HUES64 (cell line): ENCODE measurements around the gene MAPK1.
A peak's percentile ranks its signal among the peaks of the same experiment; 100 is the strongest.
"Not testable (repeated sequence)": the region's sequence is repeated elsewhere in the genome, so short reads cannot be mapped to it uniquely, and the experiment has no call there.

ENCODE experiments used
- H3K27ac ChIP-seq: 2 replicates; pipeline ENCODE4 v1.7.0; 2013; ENCODE audit warnings: low read depth, low read length, inconsistent platforms
- H3K27me3 ChIP-seq: 2 replicates; pipeline ENCODE4 v1.6.1; 2013; ENCODE audit warnings: mild to moderate bottlenecking, low read length; ENCODE audit not compliant: insufficient read depth
- H3K36me3 ChIP-seq: 2 replicates; pipeline ENCODE4 v1.6.1; 2013; ENCODE audit warnings: mild to moderate bottlenecking, low read length; ENCODE audit not compliant: insufficient read depth
- H3K4me1 ChIP-seq: 2 replicates; pipeline ENCODE4 v1.6.1; 2013; ENCODE audit warnings: mild to moderate bottlenecking, low read length, moderate library complexity; ENCODE audit not compliant: insufficient read depth
- H3K4me3 ChIP-seq: 2 replicates; pipeline ENCODE4 v1.5.1; 2013; ENCODE audit warnings: mild to moderate bottlenecking, low read length, moderate library complexity
- H3K9ac ChIP-seq: 2 replicates; pipeline ENCODE4 v1.6.1; 2013; ENCODE audit warnings: mild to moderate bottlenecking, low read depth, low read length
- H3K9me3 ChIP-seq: 2 replicates; pipeline ENCODE4 v1.6.1; 2013; ENCODE audit warnings: low read depth, low read length; ENCODE audit not compliant: insufficient read depth
- WGBS: fragments of 150-250, 120-280 bp; methylation state at CpG from one replicate; pipeline ENCODE4 v1.1.7; 2013; ENCODE audit warnings: missing lambda C conversion rate; 5-methylcytosine and 5-hydroxymethylcytosine counted together

The MAPK1 gene

GRCh38 chr22:21827628-21828267 lies 39.7 kb downstream of the MAPK1 start:
- no peaks in the 10 kb centered on the region for H3K9me3 ChIP-seq
- peaks cover 7% of the 10 kb centered on the region; the same call in 1 of the 2 replicates for H3K4me1 ChIP-seq
- H3K4me3 ChIP-seq: no peak overlapping the region
- WGBS: 94% methylated on average over 3 of the region's 3 CpGs
- H3K9ac ChIP-seq: no peak overlapping the region
- H3K27ac ChIP-seq: no peak overlapping the region
- no peaks in the 10 kb centered on the region for H3K36me3 ChIP-seq
- no peaks in the 10 kb centered on the region for H3K27me3 ChIP-seq

DNA sequence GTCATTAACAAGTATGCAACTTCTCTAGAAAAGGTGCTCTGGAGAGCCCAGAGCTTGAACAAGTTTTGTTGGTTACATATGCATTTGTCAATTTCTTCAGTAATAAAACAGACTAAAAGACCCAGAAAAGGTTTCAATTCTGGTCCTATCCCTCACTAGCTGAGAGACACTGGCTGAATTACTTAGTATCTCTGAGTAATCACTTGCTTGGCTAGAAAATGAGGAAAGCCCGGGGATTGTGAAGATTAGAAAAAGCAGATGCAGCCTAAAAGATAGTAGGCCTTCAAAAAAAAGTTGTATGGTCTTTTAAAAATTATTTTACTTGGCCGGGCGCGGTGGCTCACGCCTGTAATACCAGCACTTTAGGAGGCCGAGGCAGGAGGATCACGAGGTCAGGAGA lies 41.2 kb downstream of the MAPK1 start:
- H3K9ac ChIP-seq: no peak overlapping the region
- no peaks in the 10 kb centered on the region for H3K27me3 ChIP-seq
- no peak overlapping the region for H3K4me3 ChIP-seq
- H3K36me3 ChIP-seq: no peaks in the 10 kb centered on the region
- WGBS: 95% methylated on average over 7 of the region's 7 CpGs
- no peaks in the 10 kb centered on the region for H3K9me3 ChIP-seq
- 0 out of 2 replicates have a peak, but pooled peaks cover 7% of the 10 kb centered on the region for H3K4me1 ChIP-seq
- no peak overlapping the region for H3K27ac ChIP-seq

- not testable (repeated sequence) for H3K4me3 ChIP-seq, H3K9ac ChIP-seq, H3K27ac ChIP-seq, H3K9me3 ChIP-seq, H3K27me3 ChIP-seq, H3K36me3 ChIP-seq, H3K4me1 ChIP-seq
- WGBS: 95% methylated on average over 7 of the region's 7 CpGs
Observed at GRCh38 chr22:21824962-21825361, 42.5 kb downstream of the MAPK1 start.

GRCh38 chr22:21824445-21824912 lies 43.0 kb downstream of the MAPK1 start:
- Histone ChIP-seq H3K27ac (no peak overlapping the region), H3K4me3 (no peak overlapping the region), H3K4me1 (peaks cover 8% of the 10 kb centered on the region), H3K36me3 (no peaks in the 10 kb centered on the region), H3K27me3 (no peaks in the 10 kb centered on the region), H3K9ac (no peak overlapping the region), H3K9me3 (no peaks in the 10 kb centered on the region)
- WGBS: 91% methylated on average over 1 of the region's 1 CpG

DNA sequence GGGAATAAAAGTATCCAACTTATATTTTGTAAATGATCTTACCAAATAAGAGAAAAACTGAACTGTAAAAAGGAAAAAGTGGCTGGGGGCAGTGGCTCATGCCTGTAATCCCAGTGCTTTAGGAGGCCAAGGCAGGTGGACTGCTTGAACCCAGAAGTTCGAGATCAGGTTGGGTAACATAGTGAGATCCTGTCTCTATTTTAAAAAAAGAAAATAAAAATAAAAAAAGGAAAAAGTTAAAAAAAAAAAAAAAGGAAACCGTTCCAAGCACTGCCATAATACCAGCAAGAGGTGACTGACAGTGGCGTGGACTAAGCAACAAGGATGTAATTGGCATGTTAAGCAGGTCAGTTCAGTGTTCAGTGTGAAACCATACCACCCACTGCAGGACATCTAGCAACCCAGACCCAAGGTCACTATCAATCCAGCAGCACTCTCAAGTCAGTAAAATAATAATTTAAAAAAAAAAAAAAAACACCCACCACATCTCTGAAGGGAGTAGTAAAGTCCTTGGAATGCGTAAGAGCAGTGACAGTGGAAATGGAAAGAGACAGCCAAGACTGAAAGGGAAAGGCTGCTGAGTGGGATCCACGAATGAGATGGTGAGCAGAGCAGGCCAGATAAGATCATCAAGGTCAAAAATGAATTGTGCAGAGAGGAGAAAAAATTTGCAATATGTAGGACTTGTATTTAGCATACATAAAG lies 43.6 kb downstream of the MAPK1 start:
- Histone ChIP-seq H3K4me3 (no peak overlapping the region), H3K4me1 (peaks cover 14% of the 10 kb centered on the region), H3K9me3 (no peaks in the 10 kb centered on the region), H3K27ac (no peak overlapping the region), H3K9ac (no peak overlapping the region), H3K36me3 (no peaks in the 10 kb centered on the region), H3K27me3 (no peaks in the 10 kb centered on the region)
- WGBS: 90% methylated on average over 5 of the region's 5 CpGs

- Histone ChIP-seq H3K27me3 (no peaks in the 10 kb centered on the region), H3K36me3 (no peaks in the 10 kb centered on the region), H3K9me3 (no peaks in the 10 kb centered on the region), H3K4me1 (peaks cover 19% of the 10 kb centered on the region), H3K9ac (no peak overlapping the region), H3K27ac (no peak overlapping the region), H3K4me3 (no peak overlapping the region)
- WGBS: 94% methylated on average over 2 of the region's 2 CpGs
Observed at GRCh38 chr22:21819183-21819770, 48.2 kb downstream of the MAPK1 start.

GRCh38 chr22:21818487-21819182 lies 48.8 kb downstream of the MAPK1 start:
- peak overlapping the region; percentile 24 for H3K27ac ChIP-seq
- no peaks in the 10 kb centered on the region for H3K36me3 ChIP-seq
- 62% methylated on average over 8 of the region's 8 CpGs for WGBS
- H3K9me3 ChIP-seq: no peaks in the 10 kb centered on the region
- no peaks in the 10 kb centered on the region for H3K27me3 ChIP-seq
- no peak overlapping the region for H3K4me3 ChIP-seq
- H3K4me1 ChIP-seq: peaks cover 17% of the 10 kb centered on the region
- peak overlapping the region; percentile 64; the same call in 1 of the 2 replicates for H3K9ac ChIP-seq

- H3K4me3 ChIP-seq, H3K27ac ChIP-seq, H3K27me3 ChIP-seq, H3K9ac ChIP-seq, H3K9me3 ChIP-seq, H3K36me3 ChIP-seq: not testable (repeated sequence)
- peaks cover 17% of the 10 kb centered on the region for H3K4me1 ChIP-seq
- 97% methylated on average over 3 of the region's 3 CpGs for WGBS
Observed at GRCh38 chr22:21817497-21817853, 50.0 kb downstream of the MAPK1 start.

GRCh38 chr22:21816787-21817496 lies 50.5 kb downstream of the MAPK1 start:
- H3K9me3 ChIP-seq: no peaks in the 10 kb centered on the region; the same call in 1 of the 2 replicates
- no peak overlapping the region for H3K27ac ChIP-seq
- H3K4me3 ChIP-seq: no peak overlapping the region
- 93% methylated on average over 10 of the region's 10 CpGs for WGBS
- no peaks in the 10 kb centered on the region for H3K27me3 ChIP-seq
- no peak overlapping the region for H3K9ac ChIP-seq
- no peaks in the 10 kb centered on the region for H3K36me3 ChIP-seq
- H3K4me1 ChIP-seq: peaks cover 17% of the 10 kb centered on the region

DNA sequence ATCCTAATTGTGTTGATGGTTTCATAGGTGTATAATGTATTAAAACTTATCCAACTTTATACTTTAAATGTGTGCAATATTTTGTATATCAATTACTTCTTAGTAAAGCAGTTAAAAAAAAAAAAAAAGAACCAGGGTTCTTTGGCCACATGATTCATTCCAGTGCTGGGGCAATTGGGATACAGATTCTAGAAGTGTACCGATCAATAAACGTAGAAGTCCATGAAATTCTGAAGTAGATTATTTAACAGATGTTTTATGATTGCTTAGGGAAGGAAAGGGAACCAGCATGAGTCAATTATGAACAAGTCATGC lies 51.0 kb downstream of the MAPK1 start:
- H3K9me3 ChIP-seq: no peaks in the 10 kb centered on the region; the same call in 1 of the 2 replicates
- H3K4me1 ChIP-seq: peaks cover 17% of the 10 kb centered on the region
- no peak overlapping the region for H3K4me3 ChIP-seq
- H3K27me3 ChIP-seq: no peaks in the 10 kb centered on the region
- no peak overlapping the region for H3K27ac ChIP-seq
- no peaks in the 10 kb centered on the region for H3K36me3 ChIP-seq
- 94% methylated on average over 2 of the region's 2 CpGs for WGBS
- H3K9ac ChIP-seq: no peak overlapping the region

DNA sequence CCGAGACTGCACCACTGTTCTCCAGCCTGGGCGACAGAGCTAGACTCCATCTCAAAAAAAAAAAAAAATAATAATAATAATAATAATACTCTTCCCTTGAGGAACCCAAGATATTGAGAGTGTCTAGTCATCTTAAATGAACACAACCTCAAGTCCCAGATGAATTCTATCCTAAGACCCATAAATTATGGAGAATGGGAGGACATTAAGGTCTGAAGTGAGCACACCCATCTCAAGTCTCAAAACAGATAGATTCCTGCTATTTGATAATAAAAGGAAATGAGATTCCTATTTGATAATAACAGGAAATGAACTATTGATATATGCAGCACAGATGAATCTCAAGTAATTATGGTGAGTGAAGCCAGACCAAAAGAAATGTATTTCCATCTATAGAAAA lies 51.5 kb downstream of the MAPK1 start:
- no peak overlapping the region for H3K9ac ChIP-seq
- no peak overlapping the region for H3K4me3 ChIP-seq
- no peaks in the 10 kb centered on the region; the same call in 1 of the 2 replicates for H3K9me3 ChIP-seq
- no peaks in the 10 kb centered on the region for H3K27me3 ChIP-seq
- no peak overlapping the region for H3K27ac ChIP-seq
- H3K4me1 ChIP-seq: peaks cover 17% of the 10 kb centered on the region
- no peaks in the 10 kb centered on the region for H3K36me3 ChIP-seq
- WGBS: 100% methylated on average over 1 of the region's 2 CpGs
